Left ventricle myocardium inferior (tissue), 1 donor: ENCODE data around the gene TGFBR3. TPM values are rescaled to one million over a fixed set of nuclear protein-coding genes. Genes with fewer than 3 reads are reported as not detected.

Source experiments
- DNase-seq: peaks from one replicate; pipeline ENCODE4 v3.0.0-alpha.2; 2020
- H3K27ac ChIP-seq: fragments of 200-600 bp; replicated peaks from 2 replicates; pipeline ENCODE4 v1.8.0; 2021
- H3K27me3 ChIP-seq: fragments of 200-600 bp; 2 replicates; pipeline ENCODE4 v1.8.0; 2021; ENCODE audit warnings: low read depth
- H3K36me3 ChIP-seq: fragments of 200-600 bp; 2 replicates; pipeline ENCODE4 v1.8.0; 2021
- H3K4me1 ChIP-seq: fragments of 200-600 bp; 2 replicates; pipeline ENCODE4 v1.8.0; 2021
- H3K4me3 ChIP-seq: fragments of 200-600 bp; 2 replicates; pipeline ENCODE4 v1.8.0; 2021; ENCODE audit warnings: mild to moderate bottlenecking, moderate library complexity
- H3K9me3 ChIP-seq: fragments of 200-600 bp; replicated peaks from 2 replicates; pipeline ENCODE4 v1.8.0; 2021
- intact Hi-C: fragments of 100-400 bp; cut with micrococcal nuclease; formaldehyde crosslinking; loops from one replicate; pipeline ENCODE4 v1.11.0; 2022
- total RNA-seq: library from RNA; stranded (reverse); fragmentation: NEBNext Ultra II Directional; extraction: Animal tissue kit (Norgen Biotek cat#: 25700); gene quantifications from one replicate; pipeline ENCODE4 v1.2.1, GENCODE V29; 2021
- TF ChIP-seq, protein P1 (sequence below): fragments of 200-600 bp; IDR thresholded peaks from 2 replicates; pipeline ENCODE4 v1.8.0; 2021; ENCODE audit warnings: antibody characterized with exemption, mild to moderate bottlenecking, borderline replicate concordance
- donor health status: DM: no; HTN: yes; CAD: no; lungs with severe emphysema.

The TGFBR3 gene
- total RNA-seq, 1 donor from 2014 or later: 24.6 TPM

DNA sequence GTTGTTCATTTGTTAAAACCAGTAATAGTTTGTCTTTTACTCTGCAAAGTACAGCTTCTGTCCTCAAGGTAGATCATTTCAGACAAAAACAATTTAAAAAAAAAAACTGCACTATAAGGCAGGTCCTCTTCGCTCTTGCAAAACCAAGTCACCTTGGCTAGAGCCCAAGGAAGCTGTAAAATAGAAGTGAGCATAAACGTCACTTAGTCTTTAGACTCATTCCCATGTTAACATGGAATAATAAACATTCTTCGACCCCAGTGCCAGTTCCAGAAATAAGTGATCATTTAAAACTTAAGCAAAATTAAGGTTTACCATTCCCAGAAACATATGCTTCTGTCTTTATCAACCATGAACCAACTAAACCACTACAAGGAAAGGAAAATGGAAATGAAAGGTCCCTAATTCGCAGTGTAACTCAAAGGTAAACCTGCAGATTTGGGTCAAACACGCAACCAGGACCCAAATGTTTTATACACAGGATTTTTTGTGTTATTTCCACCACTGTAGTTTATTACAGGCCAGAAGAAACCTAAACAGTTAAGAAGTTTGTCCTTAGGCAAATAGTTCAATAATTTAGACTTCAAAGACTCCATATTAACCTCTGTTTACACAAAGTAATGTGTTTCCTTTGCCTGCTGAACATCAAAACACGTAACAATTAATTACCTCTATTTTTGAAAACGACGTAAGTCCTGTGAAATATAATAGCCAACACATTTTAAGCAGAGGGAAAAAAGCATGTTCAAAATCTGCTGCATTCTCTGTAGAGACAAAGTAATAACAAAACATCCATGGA lies 54.6 kb downstream of the TGFBR3 start:
- H3K27ac ChIP-seq: peak overlapping the region; percentile 89
- TF ChIP-seq, protein P1, sequence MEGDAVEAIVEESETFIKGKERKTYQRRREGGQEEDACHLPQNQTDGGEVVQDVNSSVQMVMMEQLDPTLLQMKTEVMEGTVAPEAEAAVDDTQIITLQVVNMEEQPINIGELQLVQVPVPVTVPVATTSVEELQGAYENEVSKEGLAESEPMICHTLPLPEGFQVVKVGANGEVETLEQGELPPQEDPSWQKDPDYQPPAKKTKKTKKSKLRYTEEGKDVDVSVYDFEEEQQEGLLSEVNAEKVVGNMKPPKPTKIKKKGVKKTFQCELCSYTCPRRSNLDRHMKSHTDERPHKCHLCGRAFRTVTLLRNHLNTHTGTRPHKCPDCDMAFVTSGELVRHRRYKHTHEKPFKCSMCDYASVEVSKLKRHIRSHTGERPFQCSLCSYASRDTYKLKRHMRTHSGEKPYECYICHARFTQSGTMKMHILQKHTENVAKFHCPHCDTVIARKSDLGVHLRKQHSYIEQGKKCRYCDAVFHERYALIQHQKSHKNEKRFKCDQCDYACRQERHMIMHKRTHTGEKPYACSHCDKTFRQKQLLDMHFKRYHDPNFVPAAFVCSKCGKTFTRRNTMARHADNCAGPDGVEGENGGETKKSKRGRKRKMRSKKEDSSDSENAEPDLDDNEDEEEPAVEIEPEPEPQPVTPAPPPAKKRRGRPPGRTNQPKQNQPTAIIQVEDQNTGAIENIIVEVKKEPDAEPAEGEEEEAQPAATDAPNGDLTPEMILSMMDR: no peak
- intact Hi-C loops: no loop called here
- H3K4me3 ChIP-seq: no peak overlapping the region
- H3K9me3 ChIP-seq: no peaks in the 10 kb centered on the region
- peaks cover 79% of the 10 kb centered on the region for H3K4me1 ChIP-seq
- no peak for DNase-seq
- no peaks in the 10 kb centered on the region for H3K36me3 ChIP-seq
- no peaks in the 10 kb centered on the region for H3K27me3 ChIP-seq

DNA sequence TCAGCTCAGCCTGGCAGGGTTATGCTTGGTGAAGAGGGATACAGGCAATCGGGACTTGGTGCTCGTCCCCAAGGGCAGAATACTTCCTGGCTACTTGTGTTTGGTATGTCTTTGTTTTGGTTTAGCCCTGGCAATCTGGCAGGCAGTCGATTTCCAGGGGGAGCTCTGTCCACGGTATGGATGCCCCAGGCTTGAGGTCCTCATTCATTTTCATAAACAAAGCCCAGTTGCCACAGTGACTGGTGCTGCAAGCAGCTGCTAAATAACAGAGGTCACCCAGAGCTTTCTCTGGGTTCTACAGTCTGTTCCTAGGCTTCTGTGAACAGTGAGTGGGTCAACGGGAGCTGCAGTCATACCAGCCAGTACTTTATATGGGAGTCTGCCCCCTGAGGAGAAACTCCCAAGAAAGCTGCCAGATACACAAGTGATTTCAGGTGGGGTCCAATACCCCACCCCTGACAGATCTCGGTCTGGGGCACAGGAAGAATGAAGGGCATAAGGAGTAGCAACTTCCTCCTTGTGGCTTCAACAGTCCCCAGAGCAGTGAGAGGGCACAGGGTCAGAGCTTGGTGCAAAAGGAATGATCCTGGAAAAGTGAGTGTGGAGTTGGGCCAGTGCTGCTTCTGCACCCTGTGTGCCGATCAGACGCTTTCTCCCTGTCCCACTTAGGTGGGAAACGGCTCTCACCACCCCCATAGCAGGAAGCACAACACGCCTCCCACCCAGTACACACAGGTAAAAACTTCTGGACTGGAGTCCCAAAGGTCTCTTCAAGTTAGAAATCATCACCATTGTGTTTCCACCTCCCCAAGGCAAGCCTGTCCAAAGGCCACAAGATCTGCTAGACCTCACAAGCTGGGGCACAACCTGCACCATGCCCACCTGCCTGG lies 55.5 kb downstream of the TGFBR3 start:
- H3K36me3 ChIP-seq: no peaks in the 10 kb centered on the region
- peak overlapping the region; percentile 89 for H3K27ac ChIP-seq
- H3K4me3 ChIP-seq: peak overlapping the region; percentile 33
- no peaks in the 10 kb centered on the region for H3K9me3 ChIP-seq
- no peaks in the 10 kb centered on the region for H3K27me3 ChIP-seq
- peak; percentile 80 for DNase-seq
- TF ChIP-seq, protein P1: peak; percentile 53
- peaks cover 82% of the 10 kb centered on the region for H3K4me1 ChIP-seq
- intact Hi-C loops: no loop called here

DNA sequence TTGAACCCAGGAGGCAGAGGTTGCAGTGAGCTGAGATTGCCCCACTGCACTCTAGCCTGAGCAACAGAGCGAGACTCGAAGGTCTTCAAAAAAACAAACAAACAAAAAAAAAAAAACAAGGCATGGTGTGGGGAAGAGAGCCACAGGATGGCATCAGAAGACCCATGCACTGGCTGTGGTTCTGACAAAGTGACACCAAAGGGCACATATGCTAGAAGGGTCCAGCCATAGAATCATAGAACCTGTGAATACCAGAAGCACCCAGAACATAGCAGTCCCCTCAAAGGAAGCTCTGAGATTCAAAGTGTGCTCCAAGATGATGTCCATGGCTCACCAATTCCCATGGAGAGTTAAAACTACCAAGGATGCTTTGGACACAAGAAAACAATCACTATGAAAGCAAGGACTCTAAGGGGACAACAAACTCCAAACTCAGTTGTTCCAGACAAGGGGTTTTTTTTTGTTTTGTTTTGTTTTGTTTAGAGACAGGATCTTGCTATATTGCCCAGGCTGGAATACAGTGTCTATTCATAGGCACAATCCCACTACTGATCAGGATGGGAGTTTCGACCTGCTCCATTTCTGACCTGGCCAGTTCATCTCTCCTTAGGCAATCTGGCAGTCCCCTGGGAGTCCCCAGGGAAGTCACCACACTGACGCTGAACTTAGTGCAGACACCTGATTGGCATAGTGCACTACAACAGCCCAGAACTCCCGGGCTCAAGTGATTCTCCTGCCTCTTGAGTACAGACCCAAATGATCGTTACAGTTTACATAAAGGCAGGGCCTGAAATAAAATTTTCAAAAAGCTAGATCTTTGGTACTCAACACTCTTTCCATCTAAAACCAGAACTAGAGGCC lies 56.4 kb downstream of the TGFBR3 start:
- H3K4me1 ChIP-seq: peaks cover 75% of the 10 kb centered on the region

DNA sequence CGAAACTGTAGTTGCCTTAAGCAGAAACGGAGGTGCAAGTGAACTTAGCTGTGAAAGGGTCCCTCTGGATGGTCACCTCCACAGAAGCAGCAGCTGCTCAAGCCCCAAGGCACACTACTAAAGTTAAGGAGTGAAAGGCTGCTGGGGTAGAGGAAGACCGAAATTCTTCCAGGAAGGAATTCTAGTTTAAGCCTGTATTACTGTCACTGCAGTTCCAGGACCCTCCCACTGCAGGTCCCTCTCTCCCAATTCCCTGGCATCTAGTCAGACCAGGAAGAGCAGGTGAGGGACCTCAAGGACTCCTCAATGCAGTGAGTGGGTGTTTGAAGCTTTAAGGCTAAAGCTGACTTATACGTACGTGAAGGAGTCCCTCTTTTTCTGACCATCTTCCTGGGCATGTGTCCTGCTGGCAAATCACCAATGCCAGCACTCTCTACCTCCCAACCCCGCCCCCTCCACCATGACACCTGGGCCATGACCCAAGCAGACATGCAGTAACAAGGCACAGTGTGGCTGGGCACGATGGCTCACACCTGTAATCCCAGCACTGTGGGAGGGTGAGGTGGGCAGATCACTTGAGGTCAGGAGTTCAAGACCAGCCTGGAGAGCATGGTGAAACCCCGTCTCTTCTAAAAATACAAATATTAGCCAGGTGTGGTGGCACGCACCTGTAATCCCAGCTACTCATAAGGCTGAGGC lies 57.2 kb downstream of the TGFBR3 start:
- Histone ChIP-seq H3K36me3 (no peaks in the 10 kb centered on the region), H3K4me1 (peaks cover 68% of the 10 kb centered on the region), H3K27me3 (no peaks in the 10 kb centered on the region), H3K27ac (peak overlapping the region; percentile 89), H3K9me3 (no peaks in the 10 kb centered on the region), H3K4me3 (no peak overlapping the region)
- DNase-seq: no peak
- TF ChIP-seq, protein P1: no peak
- intact Hi-C loops: no loop called here

More for the DNA sequence above, 56.4 kb downstream of the TGFBR3 start:
- H3K27me3 ChIP-seq: no peaks in the 10 kb centered on the region
- no peak for DNase-seq
- H3K36me3 ChIP-seq: no peaks in the 10 kb centered on the region
- no peaks in the 10 kb centered on the region for H3K9me3 ChIP-seq
- intact Hi-C loops: no loop called here
- H3K4me3 ChIP-seq: no peak overlapping the region
- TF ChIP-seq, protein P1: no peak
- H3K27ac ChIP-seq: peak overlapping the region; percentile 89
